ENCODE data around the gene TMEM114. TPM values are rescaled to one million over a fixed set of nuclear protein-coding genes. Genes with fewer than 3 reads are reported as not detected.

TMEM114 gene
- total and polyA plus RNA-seq, 2 donors (not counting 1 experiment from before 2014, with no cell fraction given), result not detected

- H2AFZ ChIP-seq (ENCODE audit: low read length), result no peak overlapping the region
- peak overlapping the region; percentile 89 for H3K4me2 ChIP-seq (ENCODE audit: extremely low read depth, insufficient read depth, low read length)
- H3K36me3 ChIP-seq (ENCODE audit: control insufficient read depth, insufficient read depth, low read length), result peaks cover 9% of the 10 kb centered on the region
- peak overlapping the region; percentile 97 for H3K27ac ChIP-seq (ENCODE audit: insufficient read depth, low read length)
- peak overlapping the region; percentile 85 to 97 (median 88) for H3K4me3 ChIP-seq (replicated peaks in 1 of 4; ENCODE audit: control extremely low read depth in 1 of 4, insufficient read depth in 1 of 4, low read depth in 3 of 4, low read length in 4 of 4)
- DNase-seq (ENCODE audit: low read depth in 2 of 2), result no peak
- peaks cover 30% of the 10 kb centered on the region for H3K79me2 ChIP-seq (ENCODE audit: control insufficient read depth, insufficient read depth, low read length)
- no peak for TF ChIP-seq CTCF (conservative IDR thresholded peaks at IDR 0.05 in 1 of 2, IDR thresholded peaks at IDR 0.05 in 1 of 2; ENCODE audit: low read depth in 1 of 2, low read length in 2 of 2)
- TF ChIP-seq EZH2 (IDR thresholded peaks at IDR 0.05; ENCODE audit: low read length, missing control alignments), result no peak
- peak overlapping the region; percentile 97 for H3K9ac ChIP-seq (ENCODE audit: insufficient read depth, low read length)
- no peaks in the 10 kb centered on the region for H3K27me3 ChIP-seq (ENCODE audit: control insufficient read depth, insufficient read depth, low read length)
- H3K9me3 ChIP-seq (ENCODE audit: control insufficient read depth, insufficient read depth, low read depth, low read length), result no peaks in the 10 kb centered on the region
- H3K4me1 ChIP-seq (ENCODE audit: control insufficient read depth, extremely low read depth, insufficient read depth, low read length), result peaks cover 2% of the 10 kb centered on the region
- no peaks in the 10 kb centered on the region for H4K20me1 ChIP-seq (ENCODE audit: control insufficient read depth, extremely low read depth, insufficient read depth, low read length)
Observed at GRCh38 chr16:8622315-8622656, 32.0 kb upstream of the TMEM114 start.

- Histone ChIP-seq H3K27ac (ENCODE audit: insufficient read depth, low read length) (peak within 1 kb of the TSS; percentile 97), H3K4me3 (replicated peaks in 1 of 4; ENCODE audit: control extremely low read depth in 1 of 4, insufficient read depth in 1 of 4, low read depth in 3 of 4, low read length in 4 of 4) (peak within 1 kb of the TSS; percentile 85 to 97 (median 88)), H3K4me2 (ENCODE audit: extremely low read depth, insufficient read depth, low read length) (peak within 1 kb of the TSS; percentile 89), H3K27me3 (ENCODE audit: control insufficient read depth, insufficient read depth, low read length) (no peaks in the 10 kb centered on the region), H3K9me3 (ENCODE audit: control insufficient read depth, insufficient read depth, low read depth, low read length) (no peaks in the 10 kb centered on the region), H3K36me3 (ENCODE audit: control insufficient read depth, insufficient read depth, low read length) (peaks cover 5% of the 10 kb centered on the region), H3K79me2 (ENCODE audit: control insufficient read depth, insufficient read depth, low read length) (peaks cover 30% of the 10 kb centered on the region), H3K4me1 (ENCODE audit: control insufficient read depth, extremely low read depth, insufficient read depth, low read length) (peaks cover 2% of the 10 kb centered on the region), H4K20me1 (ENCODE audit: control insufficient read depth, extremely low read depth, insufficient read depth, low read length) (no peaks in the 10 kb centered on the region), H3K9ac (ENCODE audit: insufficient read depth, low read length) (peak within 1 kb of the TSS; percentile 97), H2AFZ (ENCODE audit: low read length) (peak within 1 kb of the TSS; percentile 90)
- TF ChIP-seq CTCF (conservative IDR thresholded peaks at IDR 0.05 in 1 of 2, IDR thresholded peaks at IDR 0.05 in 1 of 2; ENCODE audit: low read depth in 1 of 2, low read length in 2 of 2) (no peak), EZH2 (IDR thresholded peaks at IDR 0.05; ENCODE audit: low read length, missing control alignments) (no peak)
- DNase-seq (ENCODE audit: low read depth in 2 of 2), result peak; percentile 73 to 84
Observed at GRCh38 chr16:8621572-8622314, 31.4 kb upstream of the TMEM114 start, which contains the start of gene METTL22. Gene METTL22 (plus strand): TSS chr16:8621698. CDS start chr16:8625666, 3,968 bp downstream.

GRCh38 chr16:8621222-8621571 lies 30.9 kb upstream of the TMEM114 start:
- Histone ChIP-seq H3K9ac (ENCODE audit: insufficient read depth, low read length) (peak overlapping the region; percentile 97), H2AFZ (ENCODE audit: low read length) (peak overlapping the region; percentile 19), H3K27ac (ENCODE audit: insufficient read depth, low read length) (no peak overlapping the region), H3K79me2 (ENCODE audit: control insufficient read depth, insufficient read depth, low read length) (peaks cover 30% of the 10 kb centered on the region), H3K4me2 (ENCODE audit: extremely low read depth, insufficient read depth, low read length) (peak overlapping the region; percentile 18), H3K27me3 (ENCODE audit: control insufficient read depth, insufficient read depth, low read length) (no peaks in the 10 kb centered on the region), H4K20me1 (ENCODE audit: control insufficient read depth, extremely low read depth, insufficient read depth, low read length) (no peaks in the 10 kb centered on the region), H3K4me3 (replicated peaks in 1 of 4; ENCODE audit: control extremely low read depth in 1 of 4, insufficient read depth in 1 of 4, low read depth in 3 of 4, low read length in 4 of 4) (peak overlapping the region; percentile 56 to 89 (median 86)), H3K36me3 (ENCODE audit: control insufficient read depth, insufficient read depth, low read length) (peaks cover 5% of the 10 kb centered on the region), H3K9me3 (ENCODE audit: control insufficient read depth, insufficient read depth, low read depth, low read length) (no peaks in the 10 kb centered on the region), H3K4me1 (ENCODE audit: control insufficient read depth, extremely low read depth, insufficient read depth, low read length) (peaks cover 2% of the 10 kb centered on the region)
- no peak for DNase-seq (ENCODE audit: low read depth in 2 of 2)
- TF ChIP-seq EZH2 (IDR thresholded peaks at IDR 0.05; ENCODE audit: low read length, missing control alignments) (no peak), CTCF (conservative IDR thresholded peaks at IDR 0.05 in 1 of 2, IDR thresholded peaks at IDR 0.05 in 1 of 2; ENCODE audit: low read depth in 1 of 2, low read length in 2 of 2) (no peak)

All from fibroblast of lung (primary cell).